SK-N-MC (cell line): ENCODE measurements around the gene SUFU.

ENCODE experiments used
- DNase-seq: peaks from one replicate; pipeline ENCODE4 v3.0.0-alpha.2; 2011; ENCODE audit warnings: low read depth, low spot score
- H3K27ac ChIP-seq: fragments of 200-600 bp; sonication (generic); 2 replicates; pipeline ENCODE4 v1.5.1; 2016; ENCODE audit warnings: mixed run types
- H3K36me3 ChIP-seq: fragments of 200-600 bp; sonication (generic); 2 replicates; pipeline ENCODE4 v1.6.1; 2017; ENCODE audit warnings: antibody characterized with exemption, low read length, mixed read lengths; ENCODE audit not compliant: insufficient read depth
- H3K4me3 ChIP-seq: fragments of 200-600 bp; sonication (generic); 2 replicates; pipeline ENCODE4 v1.5.1; 2016
- H3K9ac ChIP-seq: fragments of 200-600 bp; sonication (generic); 2 replicates; pipeline ENCODE4 v1.8.0; 2017; ENCODE audit warnings: mixed run types, mixed read lengths; ENCODE audit not compliant: insufficient read length
- H3K9me3 ChIP-seq: fragments of 200-600 bp; sonication (generic); 2 replicates; pipeline ENCODE4 v1.6.1; 2017; ENCODE audit warnings: low read depth, mild to moderate bottlenecking, antibody characterized with exemption, low read length, moderate library complexity, mixed read lengths
- EZH2 ChIP-seq: fragments of 200-600 bp; sonication (generic); IDR thresholded peaks from one replicate; pipeline ENCODE4 v1.6.1; 2017; ENCODE audit warnings: antibody characterized with exemption
- FOXP2 ChIP-seq: optimal IDR thresholded peaks from 2 replicates; pipeline ENCODE3; 2011; ENCODE audit warnings: mild to moderate bottlenecking, moderate library complexity; ENCODE audit not compliant: insufficient read depth; ENCODE audit errors: extremely low read length, control extremely low read depth
- POLR2AphosphoS5 ChIP-seq: IDR thresholded peaks from 2 replicates; pipeline ENCODE4 v1.6.1; 2012; ENCODE audit warnings: mild to moderate bottlenecking, low read depth, low read length, borderline replicate concordance

The SUFU gene

DNA sequence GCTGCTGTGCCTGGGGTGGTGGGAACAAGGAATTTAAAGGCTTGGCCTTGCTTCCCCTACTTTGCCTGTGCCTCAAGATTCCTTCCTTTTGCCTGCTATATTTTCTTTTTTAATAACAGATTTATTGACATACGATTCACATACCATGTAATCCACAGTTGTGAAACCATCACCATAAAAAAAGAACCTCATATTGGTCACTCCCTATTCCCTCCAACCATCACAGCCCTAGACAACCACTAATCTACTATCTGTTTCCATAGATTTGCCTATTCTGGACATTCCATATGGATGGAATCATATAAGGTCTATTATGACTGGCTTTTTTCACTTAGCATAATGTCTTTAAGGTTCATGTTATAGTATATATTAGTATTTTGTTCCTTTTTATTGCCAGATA lies 81.3 kb downstream of the SUFU start:
- Histone ChIP-seq H3K27ac (no peak overlapping the region), H3K9me3 (no peaks in the 10 kb centered on the region), H3K9ac (no peak overlapping the region), H3K4me3 (no peak overlapping the region), H3K36me3 (no peaks in the 10 kb centered on the region)
- TF ChIP-seq FOXP2 (no peak), POLR2AphosphoS5 (no peak), EZH2 (no peak)
- no peak for DNase-seq

DNA sequence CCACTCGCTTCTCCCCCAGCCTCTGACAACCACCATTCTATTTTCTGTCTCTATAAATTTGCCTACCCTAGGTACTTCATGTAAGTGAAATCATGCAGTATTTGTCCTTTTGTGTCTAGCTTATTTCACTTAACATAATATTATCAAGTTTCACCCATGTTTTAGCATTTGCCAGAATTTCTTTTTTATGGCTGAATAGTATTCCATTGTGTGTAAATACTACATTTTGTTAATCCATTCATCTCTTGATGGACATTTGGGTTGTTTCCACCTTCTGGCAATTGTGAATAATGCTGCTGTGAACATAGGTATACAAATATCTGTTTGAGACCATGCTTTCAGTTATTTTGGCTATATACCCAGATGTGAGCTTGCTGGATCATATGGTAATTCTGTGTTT lies 83.1 kb downstream of the SUFU start:
- no peak for TF ChIP-seq FOXP2
- TF ChIP-seq EZH2: no peak
- no peak for TF ChIP-seq POLR2AphosphoS5
- Histone ChIP-seq H3K4me3 (no peak overlapping the region), H3K36me3 (no peaks in the 10 kb centered on the region), H3K27ac (no peak overlapping the region), H3K9ac (no peak overlapping the region), H3K9me3 (no peaks in the 10 kb centered on the region)
- DNase-seq: no peak

DNA sequence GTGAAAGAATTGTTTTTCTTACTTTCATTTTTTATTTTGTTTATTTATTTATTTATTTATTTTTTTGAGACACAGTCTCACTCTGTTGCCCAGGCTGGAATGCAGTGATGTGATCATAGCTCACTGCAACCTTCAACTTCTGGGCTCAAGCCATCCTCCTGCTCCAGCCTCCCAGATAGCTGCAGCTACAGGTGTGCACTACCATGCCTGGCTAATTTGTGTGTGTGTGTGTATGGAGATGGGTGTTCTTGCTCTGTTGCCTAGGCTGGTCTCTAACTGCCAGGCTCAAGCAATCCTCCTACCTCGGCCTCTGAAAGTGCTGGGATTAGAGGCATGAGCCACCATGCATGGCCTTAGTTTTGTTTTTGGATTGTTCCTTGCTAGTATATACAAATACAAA lies 85.1 kb downstream of the SUFU start:
- H3K27ac ChIP-seq: no peak overlapping the region
- TF ChIP-seq EZH2 (no peak), POLR2AphosphoS5 (no peak), FOXP2 (no peak)
- DNase-seq: no peak
- H3K9ac ChIP-seq: no peak overlapping the region
- H3K36me3 ChIP-seq: no peaks in the 10 kb centered on the region
- H3K4me3 ChIP-seq: no peak overlapping the region
- no peaks in the 10 kb centered on the region for H3K9me3 ChIP-seq

DNA sequence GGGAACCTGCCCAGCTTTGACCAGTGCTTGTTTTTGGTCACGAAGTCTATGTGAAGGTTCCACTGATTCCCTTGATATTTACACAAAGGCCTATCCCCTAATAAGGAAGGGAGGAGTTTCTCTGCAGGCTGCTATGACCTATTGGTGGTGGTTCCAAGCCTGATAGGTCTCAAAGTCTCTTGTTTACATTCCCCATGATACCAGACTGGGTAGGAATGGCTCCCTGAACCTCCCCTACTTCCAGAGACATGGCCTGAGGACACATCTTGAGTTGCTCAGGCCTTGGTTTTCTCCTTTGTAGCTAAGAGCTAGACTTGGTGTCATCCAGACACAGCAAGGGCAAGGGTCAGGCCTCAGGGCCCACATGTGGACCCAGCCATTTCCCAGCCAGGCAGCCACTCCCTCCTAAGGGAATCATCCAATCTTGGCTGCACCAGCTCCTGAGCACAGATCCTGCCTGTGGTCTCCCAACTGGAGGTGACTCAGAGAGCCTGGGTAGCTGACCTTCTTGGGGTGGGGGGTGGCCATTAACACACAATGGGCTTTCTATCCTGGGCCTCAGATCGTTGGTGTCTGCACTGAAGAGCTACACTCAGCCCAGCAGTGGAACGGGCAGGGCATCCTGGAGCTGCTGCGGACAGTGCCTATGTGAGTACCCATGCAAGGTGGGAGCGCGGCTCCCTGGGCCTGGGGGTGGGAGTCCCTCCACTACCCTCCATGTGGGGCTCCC lies 89.5 kb downstream of the SUFU start:
- Histone ChIP-seq H3K27ac (no peak overlapping the region), H3K9ac (no peak overlapping the region), H3K9me3 (no peaks in the 10 kb centered on the region), H3K4me3 (no peak overlapping the region), H3K36me3 (no peaks in the 10 kb centered on the region)
- TF ChIP-seq POLR2AphosphoS5: no peak
- TF ChIP-seq FOXP2: no peak
- no peak for TF ChIP-seq EZH2
- DNase-seq: no peak

DNA sequence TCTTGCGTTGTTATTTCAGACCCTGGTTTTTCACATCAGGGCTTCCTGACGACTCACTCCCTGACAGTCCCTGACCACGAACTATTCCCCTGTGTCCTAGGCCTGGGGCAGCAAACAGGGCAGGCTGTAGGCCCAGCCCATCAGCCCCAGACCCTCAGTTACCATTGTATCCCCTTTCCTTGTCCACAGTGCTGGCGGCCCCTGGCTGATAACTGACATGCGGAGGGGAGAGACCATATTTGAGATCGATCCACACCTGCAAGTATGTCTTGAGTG lies 90.0 kb downstream of the SUFU start:
- no peaks in the 10 kb centered on the region for H3K9me3 ChIP-seq
- TF ChIP-seq POLR2AphosphoS5 (no peak), EZH2 (no peak), FOXP2 (no peak)
- no peak for DNase-seq
- no peak overlapping the region for H3K27ac ChIP-seq
- no peak overlapping the region for H3K4me3 ChIP-seq
- no peaks in the 10 kb centered on the region for H3K36me3 ChIP-seq
- H3K9ac ChIP-seq: no peak overlapping the region

DNA sequence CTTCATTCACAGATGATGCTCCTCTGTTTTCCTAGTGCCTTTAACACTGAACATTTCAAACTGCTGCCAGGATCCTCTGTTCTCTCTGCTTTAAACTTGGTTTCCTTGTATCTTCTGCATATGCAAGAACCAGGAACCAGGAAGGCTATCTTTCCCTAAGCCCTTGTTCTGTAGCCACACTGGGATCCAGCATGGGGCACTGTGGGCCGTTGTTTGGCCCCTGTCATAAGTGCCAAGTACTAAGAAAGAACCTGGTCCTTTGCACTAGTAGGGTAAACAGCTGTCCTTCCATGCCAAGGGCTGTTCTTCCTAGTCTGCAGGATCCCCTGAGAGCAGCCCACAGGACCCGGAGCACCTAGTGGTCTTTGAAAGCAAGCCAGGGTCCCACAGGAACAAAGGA lies 91.5 kb downstream of the SUFU start:
- H3K9ac ChIP-seq: no peak overlapping the region
- H3K27ac ChIP-seq: no peak overlapping the region
- TF ChIP-seq POLR2AphosphoS5 (no peak), EZH2 (no peak), FOXP2 (no peak)
- H3K4me3 ChIP-seq: no peak overlapping the region
- no peaks in the 10 kb centered on the region for H3K9me3 ChIP-seq
- no peaks in the 10 kb centered on the region; the same call in 1 of the 2 replicates for H3K36me3 ChIP-seq
- DNase-seq: no peak

DNA sequence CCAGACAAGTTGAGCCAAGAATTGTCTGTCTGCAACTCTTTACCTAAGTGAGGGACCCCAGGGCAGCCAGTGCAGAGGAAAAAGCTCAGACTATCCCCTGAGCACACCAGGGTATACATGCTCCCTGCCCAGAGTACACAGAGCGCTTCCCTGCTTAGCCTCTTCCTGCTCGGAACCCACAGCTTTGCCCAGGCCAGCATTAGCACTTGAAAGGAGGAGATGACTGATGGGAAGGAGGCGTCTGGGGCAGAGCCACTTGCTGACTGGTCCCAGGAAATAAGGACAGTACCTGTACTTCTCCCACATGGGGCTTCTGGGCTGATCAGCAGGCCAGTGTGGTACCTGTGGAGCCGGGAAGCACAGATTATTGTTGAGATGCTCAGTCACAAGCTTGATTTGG lies 92.1 kb downstream of the SUFU start:
- H3K9ac ChIP-seq: no peak overlapping the region
- no peak for DNase-seq
- H3K9me3 ChIP-seq: no peaks in the 10 kb centered on the region
- no peaks in the 10 kb centered on the region; the same call in 1 of the 2 replicates for H3K36me3 ChIP-seq
- no peak overlapping the region for H3K4me3 ChIP-seq
- H3K27ac ChIP-seq: no peak overlapping the region
- no peak for TF ChIP-seq FOXP2
- no peak for TF ChIP-seq EZH2
- TF ChIP-seq POLR2AphosphoS5: no peak

DNA sequence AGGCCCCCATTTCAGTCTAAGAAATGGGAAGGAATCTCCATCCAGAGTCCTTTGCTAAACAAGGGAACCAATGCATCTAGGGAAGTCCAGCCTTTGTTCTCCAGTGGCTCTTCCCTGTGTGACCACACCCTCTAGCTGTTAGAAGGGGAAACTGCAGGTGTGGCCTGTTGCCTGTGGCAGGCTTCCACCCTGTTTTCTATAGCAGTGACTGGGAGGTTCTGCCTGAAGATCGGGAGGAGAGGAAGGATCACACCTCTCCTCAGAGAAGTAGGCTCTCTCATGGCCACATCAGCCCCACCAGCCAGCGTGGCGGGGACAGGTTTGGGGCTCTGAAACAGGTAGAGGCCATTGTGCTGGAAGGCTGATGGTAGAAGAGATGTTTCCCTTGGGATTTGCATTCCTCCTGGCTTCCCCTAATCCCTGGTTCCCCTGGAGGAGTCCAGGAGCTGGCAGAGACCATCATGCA lies 92.8 kb downstream of the SUFU start:
- no peak overlapping the region for H3K9ac ChIP-seq
- no peak overlapping the region for H3K27ac ChIP-seq
- no peaks in the 10 kb centered on the region; the same call in 1 of the 2 replicates for H3K36me3 ChIP-seq
- H3K4me3 ChIP-seq: no peak overlapping the region
- no peak for DNase-seq
- no peaks in the 10 kb centered on the region for H3K9me3 ChIP-seq
- no peak for TF ChIP-seq FOXP2

DNA sequence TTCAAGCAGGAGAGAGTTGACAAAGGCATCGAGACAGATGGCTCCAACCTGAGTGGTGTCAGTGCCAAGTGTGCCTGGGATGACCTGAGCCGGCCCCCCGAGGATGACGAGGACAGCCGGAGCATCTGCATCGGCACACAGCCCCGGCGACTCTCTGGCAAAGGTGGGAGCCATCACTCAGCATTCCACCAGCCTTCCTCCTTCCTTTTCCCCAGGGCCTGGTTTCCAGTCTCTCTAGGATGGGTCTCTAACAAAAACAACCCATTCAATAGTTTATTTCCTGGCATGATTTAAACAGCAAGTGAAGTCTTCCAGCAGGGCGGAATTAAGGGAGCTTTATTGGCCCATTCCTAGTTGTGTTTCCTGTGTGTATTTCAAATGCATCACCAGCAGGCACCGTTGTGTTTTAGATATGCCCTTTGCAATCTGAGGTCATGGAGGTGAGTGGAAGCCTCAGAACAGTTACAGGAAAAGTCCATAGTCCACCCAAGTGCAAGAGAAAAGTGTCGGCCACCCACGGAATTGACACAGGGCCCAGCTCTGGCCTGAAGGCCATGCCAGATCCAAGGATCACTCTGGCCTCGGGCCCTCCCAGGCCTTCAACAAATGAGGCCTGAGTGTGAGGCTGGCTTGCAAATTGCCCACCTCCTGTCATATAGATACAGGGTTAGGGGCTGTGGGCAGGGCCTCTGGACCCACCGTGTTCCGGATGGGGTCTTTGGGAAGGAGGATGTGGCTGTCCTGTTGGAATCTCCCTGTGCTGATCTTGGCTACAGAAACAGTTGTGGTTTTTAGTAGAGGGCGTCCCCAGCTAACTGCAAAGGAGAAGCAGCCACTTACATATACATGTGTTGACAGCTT lies 93.6 kb downstream of the SUFU start:
- no peak overlapping the region for H3K9ac ChIP-seq
- TF ChIP-seq EZH2 (no peak), POLR2AphosphoS5 (no peak), FOXP2 (no peak)
- no peak overlapping the region for H3K4me3 ChIP-seq
- no peak for DNase-seq
- H3K36me3 ChIP-seq: no peaks in the 10 kb centered on the region; the same call in 1 of the 2 replicates
- no peaks in the 10 kb centered on the region for H3K9me3 ChIP-seq
- no peak overlapping the region for H3K27ac ChIP-seq
